Activated T-cell treated with anti-CD3 and anti-CD28 coated beads, Interleukin-2, amount 50 U/mL, for 72 hours (primary cell): Measurements from ENCODE around the gene PRKAG1. TPM values are rescaled to one million over a fixed set of nuclear protein-coding genes. Genes with fewer than 3 reads are reported as not detected.
A peak's percentile ranks its signal among the peaks of the same experiment; 100 is the strongest.

Experiments used
- ATAC-seq, 2 donors: fragments of 150-1000 bp; cut with Tn5 transposase; replicated peaks in 1 of 2; 2 replicates each; pipeline ENCODE4 v1.10.0; 2021; ENCODE audit warnings: moderate library complexity in 2 of 2, mild to moderate bottlenecking in 1 of 2
- DNase-seq, 2 donors: peaks; one replicate each; pipeline ENCODE4 v3.0.0; 2021 to 2022; ENCODE audit warnings: mixed read lengths in 1 of 2
- H3K27ac Mint-ChIP-seq: one replicate; pipeline ENCODE4 v1.8.0; 2022; ENCODE audit warnings: mild to moderate bottlenecking, moderate library complexity, mixed read lengths
- H3K27me3 Mint-ChIP-seq: one replicate; pipeline ENCODE4 v1.8.0; 2022; ENCODE audit warnings: low read depth, mixed read lengths
- H3K36me3 Mint-ChIP-seq, 2 donors: one replicate each; pipeline ENCODE4 v1.8.0; 2022; ENCODE audit warnings: mixed read lengths in 2 of 2, mild to moderate bottlenecking in 1 of 2; ENCODE audit not compliant: insufficient read depth in 2 of 2
- H3K4me1 Mint-ChIP-seq: one replicate; pipeline ENCODE4 v1.8.0; 2022; ENCODE audit warnings: low read depth, mixed read lengths
- H3K4me3 Mint-ChIP-seq, 2 donors: one replicate each; pipeline ENCODE4 v1.8.0; 2022; ENCODE audit warnings: mild to moderate bottlenecking in 2 of 2, mixed read lengths in 2 of 2, moderate library complexity in 2 of 2
- H3K9me3 Mint-ChIP-seq, 2 donors: one replicate each; pipeline ENCODE4 v1.8.0; 2022; ENCODE audit warnings: mixed read lengths in 2 of 2
- total RNA-seq, 2 donors: library from RNA; stranded (reverse); gene quantifications; one replicate each; pipeline ENCODE4 v1.2.3, GENCODE V29; 2022

The PRKAG1 gene
- total RNA-seq, 2 donors from 2014 or later, result 66.1 to 79.3 TPM

DNA sequence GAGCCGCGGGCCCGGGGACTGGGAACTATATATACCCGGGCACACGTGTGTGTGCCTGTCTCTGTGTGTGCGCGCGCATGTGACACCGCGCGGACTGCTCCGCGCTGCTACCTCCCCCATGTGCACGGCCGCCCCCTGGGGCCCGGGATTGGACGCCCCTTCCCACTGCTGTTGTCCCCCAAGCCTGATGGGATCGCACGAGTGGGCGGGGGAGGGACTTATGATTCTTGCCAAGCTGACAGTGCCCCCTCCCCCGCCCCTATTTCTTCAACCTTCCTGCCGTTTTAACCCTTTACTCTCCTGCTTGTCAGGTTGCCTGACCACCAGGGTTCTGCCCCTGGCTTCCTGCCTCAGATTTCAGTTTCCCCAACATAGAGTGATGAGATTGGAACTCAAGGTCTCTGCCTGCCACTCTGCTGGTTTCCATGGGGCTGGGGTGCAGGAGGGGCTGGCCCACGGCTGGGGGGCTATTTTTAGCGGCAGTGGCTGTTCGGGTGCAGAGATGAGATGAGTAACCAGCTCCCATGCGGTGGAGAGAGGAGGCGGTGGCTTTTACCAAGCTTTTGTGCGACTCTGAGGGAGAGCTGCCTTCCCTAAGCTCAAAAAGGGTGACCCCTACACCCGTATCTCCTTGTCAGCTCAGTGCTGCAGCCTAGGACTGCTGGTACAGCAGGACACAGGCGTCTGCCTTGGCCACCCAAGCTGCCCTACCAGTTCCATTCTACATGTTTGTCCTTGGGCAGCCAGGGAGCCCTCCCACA, 19.0 kb downstream of the PRKAG1 start, which contains the start of gene DDN:
DDN (minus strand) TSS at position 5 of the 761 bp plus-strand sequence. CDS start 88 bp downstream, outside the sequence.
- peaks cover 23% of the 10 kb centered on the region for H3K27me3 Mint-ChIP-seq
- H3K36me3 Mint-ChIP-seq, result peaks cover 13 to 15% of the 10 kb centered on the region in 2 donors
- H3K9me3 Mint-ChIP-seq, result no peaks in the 10 kb centered on the region
- peak within 1 kb of the TSS; percentile 81 to 86 for H3K4me3 Mint-ChIP-seq
- peak; percentile 60 to 66 for ATAC-seq
- peak; percentile 54 to 62 for DNase-seq
- H3K4me1 Mint-ChIP-seq, result peaks cover 23% of the 10 kb centered on the region
- no peak within 1 kb of the TSS for H3K27ac Mint-ChIP-seq

DNA sequence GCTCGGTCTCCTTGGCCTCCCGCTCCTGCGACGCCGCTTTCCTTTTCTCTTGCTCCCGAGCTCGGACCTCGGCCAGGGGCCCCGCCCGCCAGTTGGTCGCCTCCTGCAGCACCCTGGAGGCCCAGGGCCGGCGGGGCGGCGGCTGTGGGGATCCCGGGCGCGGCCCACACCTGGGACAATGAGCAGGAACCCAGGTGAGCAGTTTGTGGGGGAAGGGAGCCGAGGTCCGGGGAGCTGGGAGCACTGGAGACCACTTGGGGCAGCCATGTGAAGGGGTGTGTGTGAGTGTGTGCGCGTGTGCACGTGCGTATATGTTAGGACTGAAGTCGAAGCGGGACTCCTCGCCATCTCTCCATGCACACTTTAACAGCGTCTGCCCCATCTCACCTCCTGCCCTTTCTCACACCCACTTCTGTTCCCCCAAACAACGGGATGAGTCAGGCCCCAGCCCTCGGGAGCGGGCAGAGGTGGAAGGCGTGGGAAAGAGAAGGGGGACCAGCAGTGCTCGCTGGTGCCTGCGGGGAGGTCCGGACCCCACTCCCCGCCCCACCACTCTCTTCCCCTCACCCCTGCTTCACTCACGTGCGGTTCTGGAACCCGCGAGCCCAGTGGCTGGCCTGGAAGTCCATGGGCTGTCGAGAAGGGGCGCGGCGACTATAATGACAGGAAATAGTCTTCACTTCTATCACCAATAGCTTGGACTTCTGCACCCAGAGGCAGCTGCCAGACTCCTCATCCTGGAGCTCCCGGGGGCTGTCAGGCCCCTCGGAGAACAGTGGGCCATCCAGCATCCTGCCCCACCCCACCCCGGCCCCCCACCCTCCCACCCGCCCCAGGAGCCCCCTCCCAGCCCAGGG, 19.9 kb downstream of the PRKAG1 start:
- ATAC-seq, result peak; percentile 14 to 16
- H3K27ac Mint-ChIP-seq, result no peak overlapping the region
- H3K9me3 Mint-ChIP-seq, result no peaks in the 10 kb centered on the region
- H3K4me1 Mint-ChIP-seq, result peaks cover 23% of the 10 kb centered on the region
- peak overlapping the region; percentile 75 to 86 for H3K4me3 Mint-ChIP-seq
- peaks cover 10 to 11% of the 10 kb centered on the region in 2 donors for H3K36me3 Mint-ChIP-seq
- peaks cover 31% of the 10 kb centered on the region for H3K27me3 Mint-ChIP-seq
- DNase-seq, result peak in 1 of 2 donors; percentile 30

DNA sequence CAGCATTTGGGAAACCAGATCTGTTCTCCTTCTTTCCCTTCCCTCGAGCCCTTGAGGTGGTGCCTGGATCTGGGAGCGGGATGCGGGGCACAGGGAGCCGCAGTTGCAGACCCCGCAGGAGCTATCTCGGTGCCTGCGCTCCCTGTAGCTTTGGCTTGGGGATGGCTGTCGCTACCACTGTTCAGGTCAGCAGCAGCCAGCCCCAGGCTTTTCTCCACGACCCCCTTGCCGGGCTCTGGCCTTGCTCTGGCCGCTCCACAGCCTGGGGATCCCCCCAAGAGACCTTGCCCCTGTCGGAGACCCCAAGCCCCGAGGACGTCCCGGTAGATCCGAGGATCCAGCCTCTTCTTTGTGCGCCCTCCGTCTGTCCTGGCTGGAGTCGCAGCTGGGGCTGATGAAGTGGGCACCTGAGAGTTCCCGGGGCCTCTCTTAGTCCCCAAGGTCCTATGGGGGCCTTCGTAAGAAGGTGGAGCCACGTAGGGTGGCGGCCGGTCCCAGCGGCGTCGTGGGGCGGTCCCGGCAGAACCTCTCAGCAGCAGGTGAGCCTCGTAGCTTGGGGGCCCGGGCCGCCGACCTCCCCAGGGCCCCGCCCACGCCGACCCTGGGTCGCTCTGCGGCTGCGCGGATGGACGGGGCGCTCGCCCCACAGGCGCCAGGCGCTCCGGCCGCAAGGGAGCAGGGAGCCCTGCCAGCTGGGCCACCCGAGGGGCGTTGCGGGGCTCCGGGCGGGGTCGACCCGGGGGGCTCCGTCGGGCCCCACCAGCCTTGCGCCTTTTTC, 20.7 kb downstream of the PRKAG1 start:
- Mint-ChIP-seq H3K27me3 (peaks cover 37% of the 10 kb centered on the region), H3K36me3 (peaks cover 8 to 9% of the 10 kb centered on the region in 2 donors), H3K4me1 (peaks cover 23% of the 10 kb centered on the region), H3K9me3 (no peaks in the 10 kb centered on the region), H3K4me3 (peak overlapping the region; percentile 75 to 86), H3K27ac (no peak overlapping the region)
- DNase-seq, result peak; percentile 50 to 55
- peak; percentile 20 to 21 for ATAC-seq

DNA sequence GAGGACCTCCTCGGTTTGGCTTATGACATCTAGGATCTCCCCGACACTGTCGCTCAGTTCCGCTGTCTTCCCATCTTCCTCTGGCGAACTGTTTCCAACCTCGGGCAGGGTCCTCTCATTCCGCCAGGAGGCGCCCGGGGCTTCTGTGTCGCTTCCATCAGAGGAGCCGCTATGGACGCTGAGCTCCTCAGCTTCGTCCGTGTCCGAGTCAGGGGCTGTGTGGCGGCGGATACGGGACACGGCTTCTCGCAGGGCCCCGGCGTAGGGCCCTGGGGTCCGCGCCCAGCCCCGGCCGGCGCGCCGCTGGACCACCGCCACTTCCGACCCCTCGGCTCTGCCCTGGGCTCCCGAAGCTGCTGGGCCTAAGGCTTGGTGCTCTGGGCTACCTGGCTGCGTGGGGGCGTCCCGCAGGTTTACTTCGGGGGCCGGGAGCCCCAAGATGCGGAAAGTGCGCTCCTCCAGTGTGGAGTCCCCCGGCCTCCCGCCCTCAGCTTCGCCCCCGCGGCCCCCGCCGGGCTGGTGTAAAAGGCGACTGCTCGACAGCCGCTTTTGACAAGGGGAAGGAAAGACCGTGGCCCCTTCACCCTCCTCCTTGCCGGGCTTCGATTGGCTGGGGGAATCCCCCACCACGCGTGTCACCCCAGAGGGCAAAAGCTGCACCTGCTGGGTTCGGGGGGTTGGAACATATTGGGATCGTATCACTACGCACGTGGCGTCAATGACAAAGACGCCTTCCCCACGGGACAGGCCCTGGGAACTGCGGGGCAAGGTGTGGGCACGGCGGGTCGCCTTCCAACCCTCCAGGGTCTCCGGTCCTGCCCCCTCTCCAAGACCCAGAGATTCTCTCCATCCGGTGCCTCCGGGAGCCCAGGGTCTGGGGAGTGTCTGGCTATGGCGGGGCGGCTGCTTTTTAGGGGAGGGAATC, 21.5 kb downstream of the PRKAG1 start:
- peak; percentile 56 to 60 for ATAC-seq
- H3K4me3 Mint-ChIP-seq, result peak overlapping the region; percentile 62 to 65

DNA sequence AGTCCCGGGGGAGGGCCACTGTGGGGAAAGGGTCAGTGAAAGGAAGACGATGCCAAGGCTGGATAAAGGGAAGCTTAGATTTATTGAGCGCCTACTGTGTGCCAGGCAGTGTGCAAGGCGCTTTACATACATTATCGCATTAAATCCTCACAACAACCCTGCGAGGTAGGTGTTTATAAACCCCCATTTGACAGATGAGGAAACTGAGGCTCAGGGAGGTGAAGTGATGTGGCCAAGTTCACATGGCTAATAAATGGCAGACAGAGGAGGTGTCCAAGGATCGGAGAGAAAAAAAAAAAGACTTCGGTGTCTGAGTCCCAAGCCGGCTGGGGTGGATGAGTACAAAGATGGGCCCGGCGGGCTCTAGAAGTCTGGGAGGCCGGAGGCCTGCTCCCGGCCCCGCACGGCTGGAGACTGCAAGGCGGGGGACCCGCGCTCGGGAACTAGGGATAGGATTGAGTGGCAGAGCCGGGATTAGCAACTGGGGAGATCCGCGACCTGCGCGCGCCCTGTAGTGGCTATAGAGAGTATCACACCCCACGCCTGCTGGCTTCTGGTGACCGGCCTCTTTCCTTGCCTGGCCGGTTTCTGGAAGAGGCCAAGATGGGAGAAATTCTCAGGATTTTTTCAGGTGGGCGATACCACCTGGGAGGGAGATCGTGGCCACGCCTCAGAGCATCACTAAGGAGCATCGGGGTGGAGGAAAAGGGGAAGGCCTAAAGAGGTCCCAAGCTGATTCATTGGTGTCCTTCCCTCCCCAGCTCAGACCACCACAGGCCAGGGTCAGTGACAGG, 23.3 kb downstream of the PRKAG1 start:
- Mint-ChIP-seq H3K27me3 (peaks cover 46% of the 10 kb centered on the region), H3K36me3 (no peaks in the 10 kb centered on the region), H3K27ac (no peak overlapping the region), H3K4me1 (peaks cover 21% of the 10 kb centered on the region), H3K9me3 (no peaks in the 10 kb centered on the region), H3K4me3 (peak overlapping the region; percentile 18 to 68)
- ATAC-seq (peak; percentile 31 to 35), DNase-seq (peak; percentile 60 to 63)

More for the DNA sequence above, 21.5 kb downstream of the PRKAG1 start:
- Mint-ChIP-seq H3K9me3 (no peaks in the 10 kb centered on the region), H3K36me3 (peaks cover 4% of the 10 kb centered on the region in 2 donors), H3K27ac (no peak overlapping the region), H3K27me3 (peaks cover 37% of the 10 kb centered on the region), H3K4me1 (peaks cover 23% of the 10 kb centered on the region)
- peak; percentile 76 to 78 for DNase-seq

DNA sequence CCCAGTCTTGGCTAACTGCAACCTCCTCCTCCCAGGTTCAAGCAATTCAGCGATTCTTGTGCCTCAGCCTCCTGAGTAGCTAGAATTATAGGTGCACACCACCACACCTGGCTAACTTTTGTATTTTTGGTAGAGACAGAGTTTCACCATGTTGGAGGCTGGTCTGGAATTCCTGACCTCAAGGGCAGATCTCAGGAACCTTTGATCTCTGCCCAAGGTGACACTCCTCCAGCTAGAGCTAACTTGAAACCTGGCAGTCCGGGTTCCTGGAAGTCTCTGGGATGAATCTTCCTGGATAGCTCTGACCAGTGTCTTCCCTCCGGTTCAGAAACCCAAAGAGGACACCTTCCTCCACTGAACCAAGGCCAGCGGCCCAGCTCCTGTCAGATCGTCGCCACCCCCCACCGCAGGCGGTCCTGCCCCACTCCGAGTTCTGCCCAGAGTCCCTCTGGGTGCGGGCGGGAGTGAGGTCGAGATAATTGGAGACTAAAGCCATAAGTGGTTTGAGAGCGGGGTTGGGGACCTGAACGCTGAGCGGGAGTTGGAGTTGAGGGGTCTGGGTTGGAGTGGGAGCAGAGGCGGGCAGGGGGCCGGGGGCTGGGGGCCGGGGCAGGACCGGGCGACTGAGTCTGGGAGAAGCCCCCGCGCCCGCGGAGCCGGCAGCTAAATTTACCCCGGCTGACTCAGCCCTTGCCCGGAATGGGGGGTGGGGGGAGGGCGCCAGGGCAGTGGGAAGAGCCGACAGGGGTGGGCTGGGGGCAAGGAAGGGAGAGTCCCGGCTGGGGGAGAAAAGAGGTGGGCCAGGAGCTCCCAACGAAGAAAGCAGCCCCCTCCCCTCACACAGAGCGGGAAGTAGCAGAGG, 24.1 kb downstream of the PRKAG1 start:
- H3K36me3 Mint-ChIP-seq, result no peaks in the 10 kb centered on the region
- H3K9me3 Mint-ChIP-seq, result no peaks in the 10 kb centered on the region
- DNase-seq, result no peak
- peaks cover 52% of the 10 kb centered on the region for H3K27me3 Mint-ChIP-seq
- peaks cover 13% of the 10 kb centered on the region for H3K4me1 Mint-ChIP-seq
- no peak for ATAC-seq
- H3K27ac Mint-ChIP-seq, result no peak overlapping the region
- H3K4me3 Mint-ChIP-seq, result peak overlapping the region; percentile 18 to 68

DNA sequence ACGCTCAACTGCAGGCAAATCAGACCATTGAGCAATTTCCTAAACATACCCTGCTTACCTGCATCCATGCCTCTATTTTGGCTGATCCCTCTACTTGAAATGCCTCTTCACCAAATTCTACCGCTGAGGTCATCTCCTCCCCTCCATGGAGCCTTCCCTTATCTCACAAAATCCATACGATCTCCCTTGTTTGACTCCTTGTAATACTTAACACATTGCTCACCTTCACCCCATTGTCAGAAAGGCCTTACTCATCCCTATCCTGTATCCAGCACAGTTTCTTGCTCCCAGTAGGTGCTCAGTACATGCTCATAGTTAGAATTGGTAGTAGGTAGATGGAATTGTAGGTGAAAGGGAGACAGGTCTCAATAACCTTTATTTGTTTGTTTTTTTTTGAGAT, 24.8 kb downstream of the PRKAG1 start:
- Mint-ChIP-seq H3K9me3 (no peaks in the 10 kb centered on the region), H3K4me1 (peaks cover 12% of the 10 kb centered on the region), H3K27ac (no peak overlapping the region), H3K36me3 (no peaks in the 10 kb centered on the region), H3K4me3 (no peak overlapping the region), H3K27me3 (peaks cover 59% of the 10 kb centered on the region)
- ATAC-seq (no peak), DNase-seq (no peak)

DNA sequence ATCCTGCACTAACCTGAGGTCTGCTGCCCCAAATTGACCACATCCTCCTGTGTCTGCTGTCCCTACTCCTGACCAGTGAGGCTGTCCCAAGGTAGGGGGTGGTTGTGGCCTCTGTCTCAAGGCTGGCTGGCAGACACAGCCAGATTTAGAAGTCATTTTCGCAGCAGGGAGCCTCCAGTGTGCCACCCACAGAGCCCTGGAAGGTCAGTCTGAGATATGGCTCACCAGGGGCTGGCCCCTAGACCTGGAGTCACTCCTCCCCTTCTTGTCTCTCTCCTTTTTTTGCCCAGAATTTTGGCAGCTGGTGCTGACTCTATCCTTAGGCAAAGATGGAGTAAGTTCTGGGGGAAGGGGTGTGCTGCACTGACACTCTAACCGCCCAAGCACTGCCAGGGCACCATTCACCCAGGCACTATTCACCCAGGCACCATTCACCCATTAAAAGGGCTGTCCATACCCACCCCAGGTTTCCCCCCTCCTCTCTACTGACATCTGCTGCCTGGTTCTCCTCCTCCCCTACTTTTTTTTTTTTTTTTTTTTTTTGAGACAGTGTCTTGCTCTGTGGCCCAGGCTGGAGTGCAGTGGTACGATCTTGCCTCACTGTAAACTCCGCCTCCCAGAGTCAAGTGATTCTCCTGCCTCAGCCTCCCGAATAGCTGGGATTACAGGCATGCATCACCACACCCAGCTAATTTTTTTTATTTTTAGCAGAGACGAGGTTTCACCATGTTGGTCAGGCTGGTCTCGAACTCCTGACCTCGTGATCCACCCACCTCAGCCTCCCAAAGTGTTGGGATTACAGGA, 27.1 kb downstream of the PRKAG1 start:
- H3K9me3 Mint-ChIP-seq, result no peaks in the 10 kb centered on the region
- H3K27ac Mint-ChIP-seq, result no peak overlapping the region
- no peak for ATAC-seq
- no peak for DNase-seq
- no peak overlapping the region for H3K4me3 Mint-ChIP-seq
- H3K4me1 Mint-ChIP-seq, result peaks cover 18% of the 10 kb centered on the region
- H3K36me3 Mint-ChIP-seq, result no peaks in the 10 kb centered on the region
- H3K27me3 Mint-ChIP-seq, result peaks cover 73% of the 10 kb centered on the region

DNA sequence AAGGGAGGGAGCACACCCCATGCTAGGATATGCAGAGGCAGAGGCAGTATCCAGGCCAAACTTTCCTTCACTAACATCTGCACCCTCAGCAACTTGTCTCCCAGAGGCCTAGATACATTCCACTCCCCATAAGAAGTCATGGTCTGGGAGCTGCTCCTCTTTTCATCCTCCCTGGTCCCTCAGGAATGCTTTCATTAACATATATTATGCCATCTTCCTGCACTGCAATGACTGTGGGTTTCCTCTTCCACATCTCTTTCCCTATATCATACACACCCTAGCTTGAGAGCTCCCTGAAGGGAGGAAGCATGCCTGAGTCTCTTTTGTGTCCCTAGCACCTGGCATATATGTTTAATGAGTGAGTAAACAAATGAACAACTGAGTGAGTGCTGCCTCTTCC, 28.0 kb downstream of the PRKAG1 start:
- Mint-ChIP-seq H3K36me3 (no peaks in the 10 kb centered on the region), H3K27me3 (peaks cover 73% of the 10 kb centered on the region), H3K4me3 (no peak overlapping the region), H3K27ac (no peak overlapping the region), H3K9me3 (no peaks in the 10 kb centered on the region), H3K4me1 (peaks cover 16% of the 10 kb centered on the region)
- ATAC-seq (no peak), DNase-seq (no peak)

DNA sequence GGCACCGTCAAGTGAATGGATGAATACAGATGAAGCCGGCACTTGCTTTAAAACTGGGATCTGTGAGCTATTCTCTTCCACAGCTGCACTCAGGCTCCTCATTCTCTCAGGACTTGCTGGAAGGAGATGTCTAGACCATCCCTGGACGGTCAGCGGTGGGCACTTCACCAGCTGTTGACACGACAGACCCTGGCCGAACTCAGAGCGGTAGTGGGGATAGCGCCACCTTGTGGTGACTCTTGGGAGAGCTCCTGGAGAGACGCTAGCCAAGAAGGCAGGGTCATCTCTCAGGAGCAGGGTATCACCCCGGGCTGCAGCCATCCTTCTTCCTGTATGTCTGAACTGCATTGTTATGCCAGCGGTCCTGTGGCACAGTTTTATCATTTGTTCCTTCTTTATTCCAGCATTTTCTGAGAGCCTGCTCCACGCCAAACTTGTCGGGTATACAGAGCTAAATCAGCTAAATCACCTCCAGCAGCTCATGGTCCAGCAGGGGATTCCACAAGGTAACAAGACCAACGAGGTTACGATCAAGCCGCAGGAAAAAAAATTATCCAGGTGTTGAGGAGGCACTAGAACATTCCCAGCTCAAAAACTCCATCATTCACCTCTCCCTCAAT, 30.4 kb downstream of the PRKAG1 start:
- Mint-ChIP-seq H3K4me3 (no peak overlapping the region), H3K27me3 (peaks cover 71% of the 10 kb centered on the region), H3K4me1 (peaks cover 16% of the 10 kb centered on the region), H3K9me3 (no peaks in the 10 kb centered on the region), H3K36me3 (no peaks in the 10 kb centered on the region), H3K27ac (no peak overlapping the region)
- ATAC-seq (peak; percentile 83 to 86), DNase-seq (peak; percentile 80 to 86)
